Fibroblast of skin of left quadriceps (primary cell): Measurements from ENCODE around the gene CTNNA2.

Experiments
- DNase-seq, 2 experiments: peaks; one replicate each; pipeline ENCODE4 v3.0.0-alpha.2; 2013; ENCODE audit warnings: low read depth in 2 of 2

The CTNNA2 gene

GRCh38 chr2:79512442-79513401, at the start of gene CTNNA2:
CTNNA2 (plus strand) TSS chr2:79513051.
- DNase-seq = no peak

- no peak for DNase-seq
Observed at GRCh38 chr2:79487399-79487798, 25.5 kb upstream of the CTNNA2 start.

- peak; percentile 4 to 7 for DNase-seq
Observed at GRCh38 chr2:79511320-79511951, 1.4 kb upstream of the CTNNA2 start.

- DNase-seq = no peak
Observed at GRCh38 chr2:79513711-79514110, 860 bp downstream of the CTNNA2 start.

- no peak for DNase-seq
Observed at GRCh38 chr2:79529636-79530035, 16.8 kb downstream of the CTNNA2 start.

- DNase-seq = no peak
Observed at GRCh38 chr2:79530443-79530842, 17.6 kb downstream of the CTNNA2 start.

GRCh38 chr2:79547568-79547967, 34.7 kb downstream of the CTNNA2 start:
- DNase-seq = no peak

GRCh38 chr2:79552653-79553052, 39.8 kb downstream of the CTNNA2 start:
- DNase-seq = no peak

GRCh38 chr2:79554899-79555298, 42.0 kb downstream of the CTNNA2 start:
- DNase-seq = no peak

- DNase-seq = no peak
Observed at GRCh38 chr2:79564065-79564464, 51.2 kb downstream of the CTNNA2 start.

GRCh38 chr2:79569048-79569447, 56.2 kb downstream of the CTNNA2 start:
- no peak for DNase-seq

- DNase-seq = no peak
Observed at GRCh38 chr2:79573895-79574674, 61.2 kb downstream of the CTNNA2 start.

- DNase-seq = no peak
Observed at GRCh38 chr2:79576451-79576850, 63.6 kb downstream of the CTNNA2 start.

GRCh38 chr2:79578952-79579351, 66.1 kb downstream of the CTNNA2 start:
- no peak for DNase-seq

- no peak for DNase-seq
Observed at GRCh38 chr2:79580175-79580574, 67.3 kb downstream of the CTNNA2 start.

GRCh38 chr2:79585701-79586433, 73.0 kb downstream of the CTNNA2 start:
- no peak for DNase-seq

- DNase-seq = no peak
Observed at GRCh38 chr2:79591281-79591680, 78.4 kb downstream of the CTNNA2 start.

GRCh38 chr2:79593237-79593867, 80.5 kb downstream of the CTNNA2 start:
- no peak for DNase-seq

- DNase-seq = no peak
Observed at GRCh38 chr2:79596403-79596802, 83.6 kb downstream of the CTNNA2 start.

GRCh38 chr2:79604748-79605147, 91.9 kb downstream of the CTNNA2 start:
- no peak for DNase-seq

- no peak for DNase-seq
Observed at GRCh38 chr2:79611448-79612016, 98.7 kb downstream of the CTNNA2 start.
